Subcutaneous abdominal adipose tissue (tissue), 5 donors: Measurements from ENCODE around the gene CD22.

Experiments
- H3K27ac ChIP-seq: one replicate; pipeline ENCODE4 v1.7.0; 2013; ENCODE audit warnings: low read depth, mild to moderate bottlenecking, inconsistent platforms, low read length, moderate library complexity
- H3K27me3 ChIP-seq, 5 donors: one replicate each; pipeline ENCODE4 v1.7.0; 2013; ENCODE audit warnings: low read length in 5 of 5, inconsistent platforms in 1 of 5; ENCODE audit not compliant: control insufficient read depth in 5 of 5, insufficient read depth in 4 of 5
- H3K36me3 ChIP-seq, 5 donors: one replicate each; pipeline ENCODE4 v1.7.0; 2013; ENCODE audit warnings: low read length in 5 of 5; ENCODE audit not compliant: control insufficient read depth in 5 of 5, insufficient read depth in 5 of 5
- H3K4me1 ChIP-seq, 5 donors: one replicate each; pipeline ENCODE4 v1.7.0; 2013; ENCODE audit warnings: low read length in 5 of 5, mild to moderate bottlenecking in 3 of 5, moderate library complexity in 1 of 5; ENCODE audit not compliant: control insufficient read depth in 5 of 5, insufficient read depth in 5 of 5
- H3K4me3 ChIP-seq, 5 donors: one replicate each; pipeline ENCODE4 v1.7.0; 2013; ENCODE audit warnings: low read length in 5 of 5, low read depth in 1 of 5
- H3K9ac ChIP-seq, 5 donors: one replicate each; pipeline ENCODE4 v1.7.0; 2013; ENCODE audit warnings: low read length in 5 of 5, mild to moderate bottlenecking in 4 of 5, moderate library complexity in 3 of 5
- H3K9me3 ChIP-seq, 5 donors: one replicate each; pipeline ENCODE4 v1.7.0; 2013; ENCODE audit warnings: low read length in 5 of 5; ENCODE audit not compliant: control insufficient read depth in 5 of 5
- donor health status: healthy.
- donor health status: healthy.
- donor health status: healthy.
- donor health status: healthy.
- donor health status: healthy.

Gene CD22

DNA sequence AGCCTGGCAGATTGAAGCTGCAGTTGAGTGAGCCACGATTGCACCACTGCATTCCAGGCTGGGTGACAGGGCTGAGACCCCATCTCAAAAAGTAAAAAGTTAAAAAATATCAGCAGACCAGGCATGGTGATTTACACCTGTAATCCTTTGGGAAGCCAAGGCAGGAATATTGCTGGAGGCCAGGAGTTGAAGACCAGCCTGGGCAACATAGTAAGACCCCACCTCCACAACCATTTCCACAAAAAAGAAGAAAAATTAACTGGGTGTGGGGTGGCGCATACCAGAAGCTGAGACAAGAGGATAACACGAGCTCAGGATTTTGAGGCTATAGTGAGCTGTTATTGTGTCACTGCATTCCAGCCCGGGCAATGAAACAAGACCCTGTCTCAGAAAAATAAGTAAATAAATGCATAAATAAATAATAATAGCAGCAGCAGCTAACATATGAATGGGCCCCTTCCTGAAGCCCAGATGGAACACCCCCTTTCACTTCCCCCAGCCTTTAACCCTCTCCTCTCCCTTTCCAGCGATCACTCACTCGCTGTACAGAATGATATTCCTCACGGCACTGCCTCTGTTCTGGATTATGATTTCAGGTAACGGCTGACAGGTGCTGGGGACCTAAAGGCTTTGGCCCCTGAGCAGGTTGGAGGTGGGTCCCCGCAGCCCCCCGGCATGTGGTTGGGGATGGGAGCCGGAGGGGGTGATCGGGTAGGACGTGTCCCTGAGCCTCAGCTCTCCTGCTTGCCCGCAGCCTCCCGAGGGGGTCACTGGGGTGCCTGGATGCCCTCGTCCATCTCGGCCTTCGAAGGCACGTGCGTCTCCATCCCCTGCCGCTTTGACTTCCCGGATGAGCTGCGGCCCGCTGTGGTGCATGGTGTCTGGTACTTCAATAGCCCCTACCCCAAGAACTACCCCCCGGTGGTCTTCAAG, 33.9 kb upstream of the CD22 start:
- Histone ChIP-seq H3K9me3 (no peaks in the 10 kb centered on the region), H3K9ac (no peak overlapping the region), H3K36me3 (no peaks in the 10 kb centered on the region), H3K27me3 (peaks cover 10 to 53% (median 48%) of the 10 kb centered on the region in 5 donors), H3K27ac (no peak overlapping the region), H3K4me3 (no peak overlapping the region), H3K4me1 (peaks cover 0 to 3% (median 0%) of the 10 kb centered on the region in 5 donors)

DNA sequence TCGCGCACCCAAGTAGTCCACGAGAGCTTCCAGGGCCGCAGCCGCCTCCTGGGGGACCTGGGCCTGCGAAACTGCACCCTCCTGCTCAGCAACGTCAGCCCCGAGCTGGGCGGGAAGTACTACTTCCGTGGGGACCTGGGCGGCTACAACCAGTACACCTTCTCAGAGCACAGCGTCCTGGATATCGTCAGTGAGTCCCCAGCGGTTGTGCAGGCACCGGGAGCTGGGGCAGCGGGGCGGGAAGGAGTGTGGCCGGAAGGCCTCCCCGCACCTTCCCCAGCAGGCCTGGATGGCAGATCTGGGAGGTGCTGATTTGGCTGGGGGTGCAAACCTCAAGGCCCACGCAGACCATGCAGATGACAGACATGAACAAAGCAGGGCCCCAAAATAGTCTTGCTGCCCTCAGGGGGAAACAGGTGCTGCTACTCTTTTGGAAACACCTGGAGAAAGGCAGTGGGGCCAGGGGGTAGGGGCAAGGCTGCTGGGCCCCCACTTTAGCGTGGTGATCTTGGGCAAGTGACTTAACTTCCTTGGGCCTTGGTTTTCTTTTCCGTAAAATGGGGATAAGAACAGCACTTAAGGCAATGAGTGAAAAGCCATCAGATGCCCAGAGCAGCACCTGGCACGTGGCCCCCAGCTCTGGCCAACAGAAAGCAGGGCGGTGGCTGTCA, 33.1 kb upstream of the CD22 start:
- Histone ChIP-seq H3K36me3 (no peaks in the 10 kb centered on the region), H3K4me1 (peaks cover 0 to 3% (median 0%) of the 10 kb centered on the region in 5 donors), H3K27me3 (peaks cover 10 to 55% (median 51%) of the 10 kb centered on the region in 5 donors), H3K9ac (no peak overlapping the region), H3K4me3 (no peak overlapping the region), H3K9me3 (no peaks in the 10 kb centered on the region), H3K27ac (no peak overlapping the region)

DNA sequence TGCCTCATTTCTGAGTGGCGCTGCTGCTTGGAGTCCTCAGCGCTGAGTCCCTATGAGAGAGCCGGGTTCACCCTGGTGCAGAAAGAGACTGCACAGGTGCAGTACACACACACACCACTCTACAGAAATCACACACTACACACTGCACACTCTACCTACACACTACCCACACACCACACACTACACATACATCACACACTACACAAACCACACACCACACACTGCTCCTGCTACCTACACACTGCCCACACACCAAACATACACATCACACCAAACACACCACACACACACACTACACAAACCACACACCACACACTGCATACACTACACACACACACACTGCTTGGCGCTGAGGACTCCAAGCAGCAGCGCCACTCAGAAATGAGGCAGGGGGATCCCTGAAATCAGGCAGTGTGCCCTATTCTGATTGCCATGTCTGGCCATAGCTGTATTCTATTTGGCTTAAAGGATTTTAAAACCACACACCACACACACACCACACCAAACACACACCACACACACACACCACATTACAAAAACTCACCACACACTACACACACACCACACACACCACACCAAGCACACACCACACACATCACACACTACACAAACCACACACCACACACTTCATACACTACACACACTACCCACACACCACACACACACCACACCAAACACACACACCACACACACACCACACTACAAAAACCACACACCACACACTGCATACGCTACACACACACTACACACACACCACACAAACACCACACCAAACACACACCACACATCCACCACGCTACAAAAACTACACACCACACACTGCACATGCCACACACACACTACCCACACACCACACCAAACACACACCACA, 32.1 kb upstream of the CD22 start:
- Histone ChIP-seq H3K4me3 (no peak overlapping the region), H3K9ac (no peak overlapping the region), H3K27me3 (peaks cover 10 to 48% (median 45%) of the 10 kb centered on the region in 5 donors), H3K9me3 (no peaks in the 10 kb centered on the region), H3K36me3 (no peaks in the 10 kb centered on the region), H3K4me1 (peaks cover 0 to 3% (median 0%) of the 10 kb centered on the region in 5 donors), H3K27ac (no peak overlapping the region)

DNA sequence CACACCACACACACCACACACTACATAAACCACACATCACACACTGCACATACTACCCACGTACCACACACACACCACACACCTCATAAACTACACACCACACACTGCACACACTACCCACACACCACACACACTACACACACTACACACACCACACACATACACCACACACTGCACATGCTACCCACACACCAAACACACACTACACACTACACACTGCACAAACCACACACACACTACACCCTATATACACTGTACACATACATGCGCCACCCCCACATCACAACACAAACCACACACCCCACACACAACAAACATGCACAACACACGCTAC, 31.5 kb upstream of the CD22 start:
- Histone ChIP-seq H3K4me3 (no peak overlapping the region), H3K27me3 (peaks cover 5 to 43% (median 42%) of the 10 kb centered on the region in 5 donors), H3K4me1 (peaks cover 0 to 3% (median 0%) of the 10 kb centered on the region in 5 donors), H3K36me3 (no peaks in the 10 kb centered on the region), H3K27ac (no peak overlapping the region), H3K9me3 (no peaks in the 10 kb centered on the region), H3K9ac (no peak overlapping the region)

GRCh38 chr19:35297922-35298321, 31.1 kb upstream of the CD22 start:
- no peaks in the 10 kb centered on the region for H3K9me3 ChIP-seq
- no peak overlapping the region for H3K9ac ChIP-seq
- no peak overlapping the region for H3K27ac ChIP-seq
- peaks cover 3 to 41% (median 40%) of the 10 kb centered on the region in 5 donors for H3K27me3 ChIP-seq
- peaks cover 0 to 3% (median 0%) of the 10 kb centered on the region in 5 donors for H3K4me1 ChIP-seq
- no peak overlapping the region for H3K4me3 ChIP-seq
- no peaks in the 10 kb centered on the region for H3K36me3 ChIP-seq

DNA sequence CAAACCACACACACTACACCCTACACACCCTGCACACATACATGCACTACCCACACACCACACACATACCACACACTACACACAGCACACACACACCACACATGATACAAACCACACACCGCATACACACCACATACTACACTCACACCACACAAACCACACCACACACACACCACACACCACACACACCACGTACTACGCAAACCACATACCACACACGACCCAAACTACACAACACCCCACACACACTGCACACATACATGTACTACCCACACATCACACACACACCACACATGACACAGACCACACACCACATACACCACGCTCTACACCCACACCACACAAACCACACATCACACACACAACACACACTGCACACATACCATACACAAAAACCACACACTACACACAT, 30.4 kb upstream of the CD22 start:
- Histone ChIP-seq H3K9ac (no peak overlapping the region), H3K36me3 (no peaks in the 10 kb centered on the region), H3K4me1 (peaks cover 0 to 3% (median 0%) of the 10 kb centered on the region in 5 donors), H3K27ac (no peak overlapping the region), H3K9me3 (no peaks in the 10 kb centered on the region), H3K27me3 (peaks cover 0 to 37% (median 33%) of the 10 kb centered on the region in 5 donors), H3K4me3 (no peak overlapping the region)

GRCh38 chr19:35299523-35300338, 29.3 kb upstream of the CD22 start:
- Histone ChIP-seq H3K27me3 (peaks cover 0 to 34% (median 24%) of the 10 kb centered on the region in 5 donors), H3K4me1 (peaks cover 0 to 3% (median 0%) of the 10 kb centered on the region in 5 donors), H3K36me3 (no peaks in the 10 kb centered on the region), H3K27ac (no peak overlapping the region), H3K9ac (no peak overlapping the region), H3K9me3 (no peaks in the 10 kb centered on the region), H3K4me3 (no peak overlapping the region)

DNA sequence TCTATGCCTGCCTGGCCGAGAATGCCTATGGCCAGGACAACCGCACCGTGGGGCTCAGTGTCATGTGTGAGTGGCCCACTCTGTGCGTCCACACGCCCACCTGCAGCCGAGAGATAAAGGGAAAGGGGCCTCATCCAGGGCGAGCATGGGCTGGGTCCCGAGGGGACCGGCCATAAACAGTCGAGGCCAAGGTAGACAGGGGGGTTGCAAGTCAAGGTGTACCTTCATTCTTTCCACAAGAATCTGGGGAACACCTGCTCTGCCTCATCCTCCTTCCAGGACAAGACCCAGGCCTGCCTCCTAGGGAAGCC, 28.7 kb upstream of the CD22 start:
- H3K4me1 ChIP-seq: peaks cover 0 to 3% (median 0%) of the 10 kb centered on the region in 5 donors
- no peaks in the 10 kb centered on the region for H3K9me3 ChIP-seq
- H3K27me3 ChIP-seq: peaks cover 0 to 34% (median 24%) of the 10 kb centered on the region in 5 donors

DNA sequence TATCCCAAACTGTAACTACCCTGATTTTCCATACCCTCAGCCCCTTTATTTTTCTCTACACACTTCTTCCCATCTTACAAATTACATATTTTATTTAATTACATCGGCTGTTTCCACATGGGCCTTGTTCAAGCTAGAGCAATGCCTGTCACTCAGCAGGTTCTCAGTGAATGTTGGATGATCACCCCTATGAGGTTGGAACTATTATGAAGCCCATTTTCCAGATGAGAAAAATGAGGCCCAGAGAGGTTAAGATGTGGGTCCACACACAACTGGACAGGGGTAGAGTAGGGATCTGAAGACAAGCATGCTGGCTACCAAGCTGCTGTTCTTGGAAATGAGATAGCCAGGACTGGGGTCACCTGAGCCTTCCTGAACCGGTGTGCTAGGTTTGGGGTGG, 27.0 kb upstream of the CD22 start:
- H3K27me3 ChIP-seq: peaks cover 0 to 35% (median 19%) of the 10 kb centered on the region in 5 donors
- no peak overlapping the region for H3K4me3 ChIP-seq
- H3K36me3 ChIP-seq: no peaks in the 10 kb centered on the region
- no peaks in the 10 kb centered on the region for H3K9me3 ChIP-seq
- H3K27ac ChIP-seq: no peak overlapping the region
- H3K4me1 ChIP-seq: peaks cover 0 to 3% (median 0%) of the 10 kb centered on the region in 5 donors
- H3K9ac ChIP-seq: no peak overlapping the region

More for the DNA sequence above, 28.7 kb upstream of the CD22 start:
- Histone ChIP-seq H3K36me3 (no peaks in the 10 kb centered on the region), H3K27ac (no peak overlapping the region), H3K9ac (no peak overlapping the region), H3K4me3 (no peak overlapping the region)
